Measurements from ENCODE around the gene C1QTNF1. TPM values are rescaled to one million over a fixed set of nuclear protein-coding genes. Genes with fewer than 3 reads are reported as not detected.
A peak's percentile ranks its signal among the peaks of the same experiment; 100 is the strongest.

C1QTNF1 gene
- total RNA-seq, 2 experiments from 2014 or later, result not detected

GRCh38 chr17:79071161-79071740 lies 47.3 kb downstream of the C1QTNF1 start:
- Histone ChIP-seq H3K4me1 (ENCODE audit: insufficient read depth, low read length) (peaks cover 24% of the 10 kb centered on the region), H3K36me3 (ENCODE audit: insufficient read depth, low read length) (no peaks in the 10 kb centered on the region), H3K4me3 (ENCODE audit: low read length) (no peak overlapping the region), H3K9me3 (ENCODE audit: control insufficient read depth in 1 of 2, insufficient read depth in 1 of 2, low read length in 2 of 2) (no peaks in the 10 kb centered on the region), H3K27me3 (ENCODE audit: control insufficient read depth in 1 of 2, insufficient read depth in 2 of 2, low read length in 2 of 2) (no peaks in the 10 kb centered on the region), H3K27ac (ENCODE audit: low read depth in 1 of 2, low read length in 2 of 2) (no peak overlapping the region)
- H3K36me3 Mint-ChIP-seq (ENCODE audit: low read depth), result peaks cover 4% of the 10 kb centered on the region
- ATAC-seq (ENCODE audit: poor library complexity) (no peak), DNase-seq (no peak)
- no peaks in the 10 kb centered on the region for H3K27me3 Mint-ChIP-seq
- intact Hi-C loops (cut with DNase I, micrococcal nuclease), result loop anchor here in 1 of 2 experiments (10.0 kb wide), 1 partner anchor 924 kb away; no protein-coding TSS in a partner anchor
- no peaks in the 10 kb centered on the region for H3K9me3 Mint-ChIP-seq
- TF ChIP-seq CTCF (IDR thresholded peaks at IDR 0.05), result no peak
- H3K4me3 Mint-ChIP-seq, result no peak overlapping the region
- H3K4me1 Mint-ChIP-seq (ENCODE audit: low read depth), result peaks cover 17% of the 10 kb centered on the region
- ChIA-PET POLR2A (no interaction called here), CTCF (no interaction called here)
- H3K27ac Mint-ChIP-seq, result no peak overlapping the region

GRCh38 chr17:79072544-79072943 lies 48.6 kb downstream of the C1QTNF1 start:
- Mint-ChIP-seq H3K36me3 (ENCODE audit: low read depth) (peaks cover 4% of the 10 kb centered on the region), H3K4me3 (peak overlapping the region; percentile 34), H3K9me3 (no peaks in the 10 kb centered on the region), H3K27me3 (no peaks in the 10 kb centered on the region), H3K27ac (no peak overlapping the region), H3K4me1 (ENCODE audit: low read depth) (peaks cover 20% of the 10 kb centered on the region)
- ChIA-PET POLR2A (no interaction called here), CTCF (interaction anchor here (1.1 kb wide), 1 partner anchor 15 kb away, joined by 3 read pairs; no protein-coding TSS in a partner anchor)
- intact Hi-C loops (cut with DNase I, micrococcal nuclease), result loop anchor here in 1 of 2 experiments (10.0 kb wide), 1 partner anchor 922 kb away; no protein-coding TSS in a partner anchor
- DNase-seq, result peak in 1 of 14 experiments; percentile 18
- Histone ChIP-seq H3K9me3 (ENCODE audit: control insufficient read depth in 1 of 2, insufficient read depth in 1 of 2, low read length in 2 of 2) (no peaks in the 10 kb centered on the region), H3K27ac (ENCODE audit: low read depth in 1 of 2, low read length in 2 of 2) (no peak overlapping the region), H3K36me3 (ENCODE audit: insufficient read depth, low read length) (peaks cover 2% of the 10 kb centered on the region), H3K4me1 (ENCODE audit: insufficient read depth, low read length) (peaks cover 28% of the 10 kb centered on the region), H3K27me3 (ENCODE audit: control insufficient read depth in 1 of 2, insufficient read depth in 2 of 2, low read length in 2 of 2) (no peaks in the 10 kb centered on the region), H3K4me3 (ENCODE audit: low read length) (no peak overlapping the region)
- no peak for TF ChIP-seq CTCF (IDR thresholded peaks at IDR 0.05)
- no peak for ATAC-seq (ENCODE audit: poor library complexity)

GRCh38 chr17:79073016-79073705 lies 49.2 kb downstream of the C1QTNF1 start:
- ChIA-PET CTCF (interaction anchor here (1.1 to 1.5 kb wide), 2 partner anchors 9 to 14 kb away, joined by 3 to 6 read pairs; no protein-coding TSS in a partner anchor), POLR2A (no interaction called here)
- Mint-ChIP-seq H3K27me3 (no peaks in the 10 kb centered on the region), H3K27ac (no peak overlapping the region), H3K4me1 (ENCODE audit: low read depth) (peaks cover 20% of the 10 kb centered on the region), H3K4me3 (peak overlapping the region; percentile 30), H3K9me3 (no peaks in the 10 kb centered on the region), H3K36me3 (ENCODE audit: low read depth) (peaks cover 4% of the 10 kb centered on the region)
- Histone ChIP-seq H3K9me3 (ENCODE audit: control insufficient read depth in 1 of 2, insufficient read depth in 1 of 2, low read length in 2 of 2) (no peaks in the 10 kb centered on the region), H3K4me3 (ENCODE audit: low read length) (no peak overlapping the region), H3K27me3 (ENCODE audit: control insufficient read depth in 1 of 2, insufficient read depth in 2 of 2, low read length in 2 of 2) (no peaks in the 10 kb centered on the region), H3K36me3 (ENCODE audit: insufficient read depth, low read length) (peaks cover 4% of the 10 kb centered on the region), H3K4me1 (ENCODE audit: insufficient read depth, low read length) (peaks cover 28% of the 10 kb centered on the region), H3K27ac (ENCODE audit: low read depth in 1 of 2, low read length in 2 of 2) (no peak overlapping the region)
- DNase-seq, result peak in 1 of 14 experiments; percentile 13
- TF ChIP-seq CTCF (IDR thresholded peaks at IDR 0.05), result no peak
- no peak for ATAC-seq (ENCODE audit: poor library complexity)
- intact Hi-C loops (cut with DNase I, micrococcal nuclease), result loop anchor here in 1 of 2 experiments (10.0 kb wide), 1 partner anchor 922 kb away; no protein-coding TSS in a partner anchor

All from CD4-positive, alpha-beta T cell (primary cell).